ENCODE data around the gene DNAJC5G. TPM values are rescaled to one million over a fixed set of nuclear protein-coding genes. Genes with fewer than 3 reads are reported as not detected.
"Not testable (repeated sequence)": the region's sequence is repeated elsewhere in the genome, so short reads cannot be mapped to it uniquely, and the experiment has no call there.

The DNAJC5G gene
- total RNA-seq, 1 donor from 2014 or later: not detected

DNA sequence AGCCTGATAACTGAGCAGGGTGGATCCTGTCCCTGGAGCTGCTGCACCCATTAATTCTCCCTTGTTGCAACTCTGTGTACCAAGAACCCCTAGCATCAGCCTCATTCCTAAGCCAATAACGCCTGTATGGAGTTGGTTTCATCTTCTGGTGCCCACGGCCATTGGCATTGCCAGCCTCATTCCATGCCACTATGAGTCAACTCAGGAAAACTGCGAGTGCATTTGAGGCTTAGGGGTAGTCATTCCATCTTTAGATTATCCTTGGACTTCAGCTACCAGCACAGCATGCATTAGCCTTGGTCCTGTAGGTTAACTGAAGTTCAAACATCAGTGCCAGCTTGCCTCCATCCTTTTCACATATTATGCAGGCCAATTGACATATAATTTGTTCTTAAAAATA, 5.6 kb downstream of the DNAJC5G start:
- DNase-seq (ENCODE audit: low spot score): no peak

DNA sequence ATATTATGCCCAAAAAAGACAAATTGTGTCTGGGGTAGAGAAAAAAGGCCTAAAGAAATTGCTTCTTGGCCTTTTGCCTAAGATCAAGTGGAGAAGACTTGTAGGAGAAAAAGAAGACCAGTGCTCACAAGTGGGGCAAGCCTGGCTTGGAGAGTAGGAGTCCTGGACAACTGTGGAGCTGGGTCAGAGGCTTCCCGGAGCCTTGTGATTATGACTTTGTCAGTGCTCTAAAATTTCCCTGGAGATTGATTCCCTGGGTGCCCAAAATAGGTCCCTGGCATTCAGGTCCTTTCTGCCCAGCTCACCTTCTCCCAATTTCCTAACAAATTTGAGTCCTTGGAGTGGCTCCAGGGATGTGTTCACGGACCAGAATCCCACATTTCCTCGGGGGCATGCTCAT, 6.2 kb downstream of the DNAJC5G start:
- DNase-seq (ENCODE audit: low spot score): no peak

GRCh38 chr2:27281855-27282559, 6.8 kb downstream of the DNAJC5G start, which contains the start of gene TRIM54:
TSS of gene TRIM54 (plus strand) at chr2:27282429. CDS start at chr2:27282732, 303 bp downstream.
- no peak for DNase-seq (ENCODE audit: low spot score)

GRCh38 chr2:27282892-27283291, 7.7 kb downstream of the DNAJC5G start:
- DNase-seq (ENCODE audit: low spot score): no peak

DNA sequence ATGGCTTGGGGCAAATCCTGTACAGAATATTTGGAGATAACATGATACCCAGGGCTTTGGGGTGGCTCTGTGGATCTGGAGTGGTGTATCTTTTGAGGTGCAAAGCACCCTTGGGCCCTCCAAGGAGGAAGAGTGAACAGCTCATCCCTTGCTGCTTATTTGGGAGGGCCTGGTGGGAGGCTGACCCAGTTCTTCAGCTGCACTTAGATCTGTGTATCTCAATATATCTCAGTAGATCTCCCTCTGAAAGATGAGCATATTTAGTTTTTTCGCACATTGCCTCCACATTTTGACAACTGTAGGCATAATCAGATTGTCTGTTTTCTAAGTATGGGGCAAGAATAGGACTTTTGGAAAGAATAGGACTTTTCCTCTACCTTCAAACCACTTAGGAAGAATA, 9.8 kb downstream of the DNAJC5G start:
- no peak for DNase-seq (ENCODE audit: low spot score)

DNA sequence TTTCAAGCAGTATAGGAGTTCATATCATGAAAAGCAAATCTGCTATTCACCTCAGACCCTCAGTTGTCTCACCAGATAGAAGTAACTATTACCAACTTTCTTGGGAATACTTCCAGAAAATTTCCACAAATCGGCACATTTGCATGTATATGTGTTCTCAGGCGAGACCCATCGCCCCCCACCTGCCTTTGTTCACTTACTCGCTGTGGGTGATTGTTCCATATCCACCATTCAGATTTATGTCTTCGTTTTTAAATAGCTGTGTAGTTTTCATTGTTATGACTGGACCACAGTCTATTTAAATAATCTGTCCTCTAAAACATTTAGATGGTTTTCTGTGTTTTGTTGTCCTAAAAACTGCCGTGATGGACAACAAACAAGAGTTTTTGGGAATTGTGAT, 10.2 kb downstream of the DNAJC5G start:
- DNase-seq (ENCODE audit: low spot score): no peak

- no peak for DNase-seq (ENCODE audit: low spot score)
Observed at GRCh38 chr2:27288610-27289009, 13.4 kb downstream of the DNAJC5G start.

DNA sequence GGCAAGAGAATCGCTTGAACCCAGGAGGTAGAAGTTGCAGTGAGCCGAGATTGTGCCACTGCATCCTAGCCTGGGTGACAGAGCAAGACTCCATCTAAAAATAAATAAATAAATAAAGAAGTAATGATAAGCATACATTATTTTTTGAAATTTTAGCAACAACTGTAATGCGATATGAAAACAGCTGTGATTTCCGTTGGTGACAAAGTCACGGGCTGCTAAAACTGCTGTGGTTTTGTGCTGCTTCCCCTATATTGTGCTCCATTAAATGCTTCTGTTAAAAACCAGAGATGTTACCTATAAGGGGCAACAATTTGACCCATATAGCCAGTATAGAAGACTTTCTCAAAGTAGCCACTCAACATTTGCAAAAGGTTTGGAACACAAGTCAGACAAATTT, 15.3 kb downstream of the DNAJC5G start:
- DNase-seq (ENCODE audit: low spot score): no peak

- no peak for DNase-seq (ENCODE audit: low spot score)
Observed at GRCh38 chr2:27291865-27292264, 16.6 kb downstream of the DNAJC5G start.

DNA sequence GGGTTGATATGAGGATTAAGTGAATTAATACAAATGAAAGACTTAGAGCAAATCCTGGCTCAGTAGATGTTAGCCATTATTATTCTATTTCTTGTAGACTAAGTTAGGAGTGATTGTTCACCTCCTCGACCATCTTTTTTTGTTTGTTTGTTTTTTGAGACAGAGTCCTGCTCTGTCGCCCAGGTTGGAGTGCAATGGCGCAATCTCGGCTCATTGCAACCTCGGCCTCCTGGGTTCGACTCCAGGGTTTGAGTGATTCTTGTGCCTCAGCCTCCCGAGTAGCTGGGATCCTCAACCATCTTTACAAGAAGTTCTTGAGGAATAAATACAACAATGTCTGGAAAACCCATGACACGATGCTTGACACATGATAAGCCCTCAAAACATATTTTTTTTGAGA, 19.7 kb downstream of the DNAJC5G start:
- no peak for DNase-seq (ENCODE audit: low spot score)

- no peak for DNase-seq (ENCODE audit: low spot score)
Observed at GRCh38 chr2:27296481-27296880, 21.2 kb downstream of the DNAJC5G start.

- DNase-seq (ENCODE audit: low spot score): no peak
Observed at GRCh38 chr2:27297195-27297594, 22.0 kb downstream of the DNAJC5G start.

GRCh38 chr2:27298391-27299080, 23.3 kb downstream of the DNAJC5G start:
- DNase-seq (ENCODE audit: low spot score): no peak

DNA sequence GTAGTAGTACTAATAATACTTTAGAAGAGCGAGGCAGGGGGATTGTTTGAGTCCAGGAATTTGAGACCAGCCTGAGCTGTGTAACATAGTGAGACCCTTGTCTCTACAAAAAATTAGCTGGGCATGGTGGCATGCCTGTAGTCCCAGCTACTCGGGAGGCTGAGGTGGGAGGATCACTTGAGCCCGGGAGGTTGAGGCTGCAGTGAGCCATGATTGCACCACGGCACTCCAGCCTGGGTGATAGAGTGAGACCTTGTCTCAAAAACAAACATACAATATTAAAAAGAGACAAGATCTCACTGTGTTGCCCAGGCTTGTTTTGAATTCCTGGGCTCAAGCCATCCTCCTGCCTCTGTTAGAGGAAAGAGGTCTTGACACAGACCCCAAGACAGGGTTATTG, 25.4 kb downstream of the DNAJC5G start:
- DNase-seq (ENCODE audit: low spot score): not testable (repeated sequence)

- DNase-seq (ENCODE audit: low spot score): no peak
Observed at GRCh38 chr2:27303093-27304025, 28.1 kb downstream of the DNAJC5G start.

GRCh38 chr2:27304488-27305240, 29.4 kb downstream of the DNAJC5G start:
- no peak for DNase-seq (ENCODE audit: low spot score)

- DNase-seq (ENCODE audit: low spot score): no peak
Observed at GRCh38 chr2:27305516-27305915, 30.3 kb downstream of the DNAJC5G start.

- DNase-seq (ENCODE audit: low spot score): no peak
Observed at GRCh38 chr2:27306136-27306535, 30.9 kb downstream of the DNAJC5G start.

- DNase-seq (ENCODE audit: low spot score): no peak
Observed at GRCh38 chr2:27306573-27307286, 31.5 kb downstream of the DNAJC5G start.

DNA sequence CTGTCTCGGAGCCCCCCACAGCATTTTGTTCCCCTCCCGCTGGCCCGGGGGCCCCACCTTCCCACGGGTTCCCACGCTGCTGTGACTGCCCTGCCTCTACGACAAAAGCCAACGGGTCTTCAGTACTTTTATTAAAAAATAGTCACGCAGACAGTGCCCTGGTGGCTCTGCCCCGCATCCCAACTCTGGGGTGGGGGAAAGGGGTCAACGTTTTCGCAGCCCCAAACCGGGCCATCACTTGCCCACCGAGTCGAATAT, 32.0 kb downstream of the DNAJC5G start:
- no peak for DNase-seq (ENCODE audit: low spot score)
